SK-N-SH treated with all-trans-retinoic acid at 6 μM for 48 hours (cell line): Measurements from ENCODE around the gene PUM1.
"Not testable (repeated sequence)": the region's sequence is repeated elsewhere in the genome, so short reads cannot be mapped to it uniquely, and the experiment has no call there.

Experiments used
- ATAC-seq: fragments of 200-7000 bp; cut with Tn5 transposase; 3 replicates; pipeline ENCODE4 v1.9.1; 2020; ENCODE audit warnings: mild to moderate bottlenecking, moderate library complexity
- ARNTL ChIP-seq: fragments of 450-650 bp; formaldehyde crosslinking; IDR thresholded peaks from 2 replicates; pipeline ENCODE4 v1.5.0; 2020; ENCODE audit warnings: low read depth, mild to moderate bottlenecking, moderate library complexity, borderline replicate concordance
- BACH2 ChIP-seq: fragments of 250-450 bp; sonication (Bioruptor Pico); IDR thresholded peaks from 2 replicates; pipeline ENCODE4 v1.9.0; 2021; ENCODE audit warnings: mild to moderate bottlenecking, borderline replicate concordance
- CSDC2 ChIP-seq: fragments of 250-450 bp; sonication (Bioruptor Pico); IDR thresholded peaks from 2 replicates; pipeline ENCODE4 v1.5.0; 2020; ENCODE audit warnings: mild to moderate bottlenecking, moderate library complexity
- ESRRG ChIP-seq: fragments of 250-450 bp; sonication (Bioruptor Pico); IDR thresholded peaks from 2 replicates; pipeline ENCODE4 v1.6.1; 2021; ENCODE audit warnings: mild to moderate bottlenecking
- OSR1 ChIP-seq: fragments of 250-450 bp; sonication (Bioruptor Pico); IDR thresholded peaks from 2 replicates; pipeline ENCODE4 v1.8.0; 2022; ENCODE audit warnings: moderate library complexity, mild to moderate bottlenecking, inconsistent platforms
- PPARA ChIP-seq: fragments of 250-450 bp; sonication (Bioruptor Pico); IDR thresholded peaks from 2 replicates; pipeline ENCODE4 v1.5.0; 2020; ENCODE audit warnings: mild to moderate bottlenecking, borderline replicate concordance
- RARB ChIP-seq: fragments of 250-450 bp; sonication (Bioruptor Pico); IDR thresholded peaks from 2 replicates; pipeline ENCODE4 v1.8.0; 2021; ENCODE audit warnings: mild to moderate bottlenecking, moderate library complexity
- SNAI2 ChIP-seq: fragments of 250-450 bp; sonication (Bioruptor Pico); IDR thresholded peaks from 2 replicates; pipeline ENCODE4 v1.5.0; 2020; ENCODE audit warnings: mild to moderate bottlenecking, moderate library complexity
- TCF4 ChIP-seq: fragments of 250-450 bp; sonication (Bioruptor Pico); IDR thresholded peaks from 2 replicates; pipeline ENCODE4 v1.8.0; 2021; ENCODE audit warnings: mild to moderate bottlenecking, moderate library complexity, borderline replicate concordance
- ZC3H10 ChIP-seq: fragments of 250-450 bp; sonication (Bioruptor Pico); IDR thresholded peaks from 2 replicates; pipeline ENCODE4 v1.5.1; 2021; ENCODE audit warnings: mild to moderate bottlenecking, moderate library complexity
- ZFP3 ChIP-seq: fragments of 250-450 bp; sonication (Bioruptor Pico); IDR thresholded peaks from 2 replicates; pipeline ENCODE4 v1.5.0; 2020; ENCODE audit warnings: mild to moderate bottlenecking, moderate library complexity
- ZNF70 ChIP-seq: fragments of 450-650 bp; formaldehyde crosslinking; IDR thresholded peaks from 2 replicates; pipeline ENCODE4 v1.5.0; 2020; ENCODE audit warnings: mild to moderate bottlenecking, moderate library complexity
- ZNF8 ChIP-seq: fragments of 450-650 bp; formaldehyde crosslinking; IDR thresholded peaks from 2 replicates; pipeline ENCODE4 v1.5.0; 2020; ENCODE audit warnings: mild to moderate bottlenecking, moderate library complexity
- TF ChIP-seq, protein P1 (sequence below): fragments of 250-450 bp; sonication (Bioruptor Pico); IDR thresholded peaks from 2 replicates; pipeline ENCODE4 v1.5.0; 2020; ENCODE audit warnings: mild to moderate bottlenecking, moderate library complexity
- TF ChIP-seq, protein P2 (sequence below): fragments of 250-450 bp; sonication (Bioruptor Pico); IDR thresholded peaks from 2 replicates; pipeline ENCODE4 v1.8.0; 2020; ENCODE audit warnings: mild to moderate bottlenecking, moderate library complexity, borderline replicate concordance
- TF ChIP-seq, protein P3 (sequence below): fragments of 250-450 bp; sonication (Bioruptor Pico); IDR thresholded peaks from 2 replicates; pipeline ENCODE4 v1.5.1; 2020; ENCODE audit warnings: low read depth, mild to moderate bottlenecking, moderate library complexity

Gene PUM1

DNA sequence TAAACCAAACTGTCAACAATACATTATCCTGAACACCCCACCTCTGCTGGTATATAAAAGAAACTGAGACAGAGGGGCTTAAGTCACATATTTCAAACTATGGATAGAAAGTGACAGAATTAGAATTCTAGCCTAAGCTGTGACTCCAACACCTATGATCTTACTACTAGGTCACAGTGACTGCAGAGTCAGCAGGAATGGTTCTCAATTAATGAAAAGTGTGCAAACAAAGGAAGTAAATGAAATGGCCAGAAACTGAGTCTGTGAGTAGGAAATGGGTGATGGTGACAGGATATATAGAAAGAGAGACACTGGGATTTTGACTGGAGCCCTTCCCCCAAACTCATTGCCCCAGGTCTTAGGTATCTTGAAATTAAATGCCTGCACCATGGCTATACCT lies 118.3 kb downstream of the PUM1 start (continued):
- TF ChIP-seq, protein P1, sequence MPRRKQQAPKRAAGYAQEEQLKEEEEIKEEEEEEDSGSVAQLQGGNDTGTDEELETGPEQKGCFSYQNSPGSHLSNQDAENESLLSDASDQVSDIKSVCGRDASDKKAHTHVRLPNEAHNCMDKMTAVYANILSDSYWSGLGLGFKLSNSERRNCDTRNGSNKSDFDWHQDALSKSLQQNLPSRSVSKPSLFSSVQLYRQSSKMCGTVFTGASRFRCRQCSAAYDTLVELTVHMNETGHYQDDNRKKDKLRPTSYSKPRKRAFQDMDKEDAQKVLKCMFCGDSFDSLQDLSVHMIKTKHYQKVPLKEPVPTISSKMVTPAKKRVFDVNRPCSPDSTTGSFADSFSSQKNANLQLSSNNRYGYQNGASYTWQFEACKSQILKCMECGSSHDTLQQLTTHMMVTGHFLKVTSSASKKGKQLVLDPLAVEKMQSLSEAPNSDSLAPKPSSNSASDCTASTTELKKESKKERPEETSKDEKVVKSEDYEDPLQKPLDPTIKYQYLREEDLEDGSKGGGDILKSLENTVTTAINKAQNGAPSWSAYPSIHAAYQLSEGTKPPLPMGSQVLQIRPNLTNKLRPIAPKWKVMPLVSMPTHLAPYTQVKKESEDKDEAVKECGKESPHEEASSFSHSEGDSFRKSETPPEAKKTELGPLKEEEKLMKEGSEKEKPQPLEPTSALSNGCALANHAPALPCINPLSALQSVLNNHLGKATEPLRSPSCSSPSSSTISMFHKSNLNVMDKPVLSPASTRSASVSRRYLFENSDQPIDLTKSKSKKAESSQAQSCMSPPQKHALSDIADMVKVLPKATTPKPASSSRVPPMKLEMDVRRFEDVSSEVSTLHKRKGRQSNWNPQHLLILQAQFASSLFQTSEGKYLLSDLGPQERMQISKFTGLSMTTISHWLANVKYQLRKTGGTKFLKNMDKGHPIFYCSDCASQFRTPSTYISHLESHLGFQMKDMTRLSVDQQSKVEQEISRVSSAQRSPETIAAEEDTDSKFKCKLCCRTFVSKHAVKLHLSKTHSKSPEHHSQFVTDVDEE (CRISPR knock-in tag) = no peak

- TF ChIP-seq ZNF70 (CRISPR knock-in tag) (no peak), PPARA (CRISPR knock-in tag) (no peak)
- ATAC-seq = no peak
These were observed 123.1 kb downstream of the PUM1 start for GRCh38 chr1:30942326-30942963.

GRCh38 chr1:30940541-30940940 lies 125.0 kb downstream of the PUM1 start:
- TF ChIP-seq, protein P2, sequence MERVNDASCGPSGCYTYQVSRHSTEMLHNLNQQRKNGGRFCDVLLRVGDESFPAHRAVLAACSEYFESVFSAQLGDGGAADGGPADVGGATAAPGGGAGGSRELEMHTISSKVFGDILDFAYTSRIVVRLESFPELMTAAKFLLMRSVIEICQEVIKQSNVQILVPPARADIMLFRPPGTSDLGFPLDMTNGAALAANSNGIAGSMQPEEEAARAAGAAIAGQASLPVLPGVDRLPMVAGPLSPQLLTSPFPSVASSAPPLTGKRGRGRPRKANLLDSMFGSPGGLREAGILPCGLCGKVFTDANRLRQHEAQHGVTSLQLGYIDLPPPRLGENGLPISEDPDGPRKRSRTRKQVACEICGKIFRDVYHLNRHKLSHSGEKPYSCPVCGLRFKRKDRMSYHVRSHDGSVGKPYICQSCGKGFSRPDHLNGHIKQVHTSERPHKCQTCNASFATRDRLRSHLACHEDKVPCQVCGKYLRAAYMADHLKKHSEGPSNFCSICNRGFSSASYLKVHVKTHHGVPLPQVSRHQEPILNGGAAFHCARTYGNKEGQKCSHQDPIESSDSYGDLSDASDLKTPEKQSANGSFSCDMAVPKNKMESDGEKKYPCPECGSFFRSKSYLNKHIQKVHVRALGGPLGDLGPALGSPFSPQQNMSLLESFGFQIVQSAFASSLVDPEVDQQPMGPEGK = no peak
- TF ChIP-seq ZFP3 (no peak), SNAI2 (CRISPR knock-in tag) (no peak), TCF4 (CRISPR knock-in tag) (no peak), BACH2 (CRISPR knock-in tag) (no peak), ZC3H10 (no peak), ZNF70 (CRISPR knock-in tag) (no peak)
- TF ChIP-seq, protein P3, sequence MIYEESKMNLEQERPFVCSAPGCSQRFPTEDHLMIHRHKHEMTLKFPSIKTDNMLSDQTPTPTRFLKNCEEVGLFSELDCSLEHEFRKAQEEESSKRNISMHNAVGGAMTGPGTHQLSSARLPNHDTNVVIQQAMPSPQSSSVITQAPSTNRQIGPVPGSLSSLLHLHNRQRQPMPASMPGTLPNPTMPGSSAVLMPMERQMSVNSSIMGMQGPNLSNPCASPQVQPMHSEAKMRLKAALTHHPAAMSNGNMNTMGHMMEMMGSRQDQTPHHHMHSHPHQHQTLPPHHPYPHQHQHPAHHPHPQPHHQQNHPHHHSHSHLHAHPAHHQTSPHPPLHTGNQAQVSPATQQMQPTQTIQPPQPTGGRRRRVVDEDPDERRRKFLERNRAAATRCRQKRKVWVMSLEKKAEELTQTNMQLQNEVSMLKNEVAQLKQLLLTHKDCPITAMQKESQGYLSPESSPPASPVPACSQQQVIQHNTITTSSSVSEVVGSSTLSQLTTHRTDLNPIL (CRISPR knock-in tag) = no peak
- ATAC-seq = no peak

- ATAC-seq = no peak
These were observed 128.9 kb downstream of the PUM1 start for GRCh38 chr1:30936541-30937171.

GRCh38 chr1:30935758-30936157 lies 129.8 kb downstream of the PUM1 start:
- not testable (repeated sequence) for ATAC-seq

More at GRCh38 chr1:30936541-30937171, 128.9 kb downstream of the PUM1 start:
- TF ChIP-seq BACH2 (CRISPR knock-in tag) = no peak
- TF ChIP-seq, protein P3 (CRISPR knock-in tag) = no peak
- TF ChIP-seq, protein P2 = no peak
- no peak for TF ChIP-seq SNAI2 (CRISPR knock-in tag)
- TF ChIP-seq ZNF8 (CRISPR knock-in tag) = no peak
- no peak for TF ChIP-seq ARNTL (CRISPR knock-in tag)
- no peak for TF ChIP-seq ZFP3
- TF ChIP-seq ESRRG (CRISPR knock-in tag) = no peak
- no peak for TF ChIP-seq TCF4 (CRISPR knock-in tag)

DNA sequence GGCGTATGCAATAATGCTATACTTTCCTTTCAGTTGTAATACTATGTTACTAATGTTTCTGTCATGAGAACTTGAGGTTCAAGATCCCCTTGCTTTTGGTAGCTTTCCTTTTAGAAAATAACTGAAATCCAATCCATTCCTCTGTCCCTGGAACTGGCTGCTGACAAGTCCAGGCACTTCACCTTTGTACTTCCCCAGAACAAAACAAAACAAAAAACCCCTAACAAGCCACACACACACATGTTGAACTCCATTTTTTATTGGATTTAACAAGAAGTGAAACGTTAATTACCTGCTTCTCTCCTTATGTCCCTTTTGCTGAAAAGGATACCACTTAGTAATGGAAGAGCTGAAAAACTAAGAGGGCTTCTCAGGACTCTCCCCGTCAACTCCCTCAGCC lies 130.9 kb downstream of the PUM1 start:
- no peak for TF ChIP-seq ZFP3
- TF ChIP-seq ARNTL (CRISPR knock-in tag) = no peak
- TF ChIP-seq OSR1 = no peak
- TF ChIP-seq RARB (CRISPR knock-in tag) = no peak
- no peak for TF ChIP-seq CSDC2 (CRISPR knock-in tag)
- TF ChIP-seq ZNF8 (CRISPR knock-in tag) = no peak
- TF ChIP-seq, protein P1 (CRISPR knock-in tag) = no peak
- TF ChIP-seq, all 23 proteins: peak for 0

More for the DNA sequence above, 130.9 kb downstream of the PUM1 start:
- ATAC-seq = no peak
